Adrenal gland (tissue), 12 donors: Measurements from ENCODE around the gene KCNG4. TPM values are rescaled to one million over a fixed set of nuclear protein-coding genes. Genes with fewer than 3 reads are reported as not detected.
A peak's percentile ranks its signal among the peaks of the same experiment; 100 is the strongest.

Experiments
- DNase-seq, 7 donors: peaks; one replicate each; pipeline ENCODE4 v3.0.0-alpha.2; 2019 to 2020
- H3K27ac ChIP-seq, 5 donors: fragments of 200-600 bp; sonication (generic) in 4 of 5; 1 replicate in 3 of 5; 2 replicates in 2 of 5; pipeline versions ENCODE4 v1.5.1 to v1.8.0; 2016 to 2020; ENCODE audit warnings: mild to moderate bottlenecking in 1 of 5
- H3K27me3 ChIP-seq: fragments of 200-600 bp; 2 replicates; pipeline ENCODE4 v1.8.0; 2021
- H3K36me3 ChIP-seq, 2 donors: fragments of 200-600 bp; replicated peaks in 1 of 2; 1 replicate in 1 of 2; 2 replicates in 1 of 2; pipeline versions ENCODE4 v1.5.1 to v1.8.0; 2018 to 2022
- H3K4me1 ChIP-seq, 2 donors: fragments of 200-600 bp; replicated peaks in 1 of 2; 1 replicate in 1 of 2; 2 replicates in 1 of 2; pipeline versions ENCODE4 v1.5.1 to v1.8.0; 2018 to 2021
- H3K4me3 ChIP-seq, 4 donors: fragments of 200-600 bp; sonication (generic) in 3 of 4; one replicate each; pipeline ENCODE4 v1.5.1; 2016 to 2018
- H3K9me3 ChIP-seq, 3 donors: fragments of 200-600 bp; sonication (generic) in 1 of 3; replicated peaks in 1 of 3; 1 replicate in 2 of 3; 2 replicates in 1 of 3; pipeline versions ENCODE4 v1.5.1 to v1.8.0; 2016 to 2021
- CTCF ChIP-seq, 6 experiments: fragments of 450-650 bp in 4 of 6; fragments of 200-600 bp in 2 of 6; sonication (generic) in 1 of 6; IDR thresholded peaks; 1 replicate in 5 of 6; 2 replicates in 1 of 6; pipeline versions ENCODE4 v1.5.1 to v1.8.0; 2016 to 2021; ENCODE audit warnings: antibody characterized with exemption in 6 of 6, mild to moderate bottlenecking in 2 of 6, moderate library complexity in 1 of 6
- POLR2A ChIP-seq, 2 donors: fragments of 450-650 bp; IDR thresholded peaks; one replicate each; pipeline ENCODE4 v1.6.1; 2017; ENCODE audit warnings: antibody characterized with exemption in 2 of 2, mild to moderate bottlenecking in 2 of 2, moderate library complexity in 1 of 2
- WGBS, 4 donors: extraction: QIAGEN DNeasy Blood & Tissue Kit in 2 of 4; methylation state at CpG; one replicate each; pipeline versions ENCODE4 v1.1.5 to v1.1.7; 2013 to 2017; 5-methylcytosine and 5-hydroxymethylcytosine counted together
- intact Hi-C, 2 donors: fragments of 100-400 bp; cut with DNase I; formaldehyde crosslinking; loops; one replicate each; pipeline versions ENCODE4 v1.14.1 to v1.15.0; 2022 to 2023
- polyA plus RNA-seq, 3 donors: library from polyadenylated mRNA; stranded (reverse); fragments of 200-250 nt in 2 of 3; fragments of 350-450 nt in 1 of 3; fragmentation: Illumina TruSeq in 1 of 3; extraction: RNeasy Lipid Tissue Mini Kit (QIAGEN cat#74804) in 1 of 3; gene quantifications; one replicate each; pipeline ENCODE4 v1.2.3, GENCODE V29; 2013 to 2014
- total RNA-seq, 9 donors: library from RNA; depleted of rRNA in 4 of 9; stranded (reverse); fragments of >200 nt in 4 of 9; fragments of 120-200 nt in 1 of 9; fragmentation: NEBNext Ultra II Directional in 1 of 9; extraction: Animal tissue kit (Norgen Biotek cat#: 25700) in 1 of 9; gene quantifications; one replicate each; pipeline versions ENCODE4 v1.1.0 to v1.2.4, GENCODE V29; 2013 to 2023
- donor health status: healthy with polysubstance abuse.
- donor health status: Bipolar disorder and iron deficiency.
- donor health status: DM: yes; HTN: yes; CAD: no.
- donor health status: DM: no; HTN: no; CAD: no.
- donor health status: DM: no; HTN: no; CAD: no.
- donor health status: DM: yes; HTN: yes; CAD: no.

KCNG4 gene
- total and polyA plus RNA-seq, 12 donors = under 0.01 to 1.3 (median 0.36) TPM; not detected in 4

- H3K27ac ChIP-seq = no peak overlapping the region
- no peaks in the 10 kb centered on the region for H3K9me3 ChIP-seq
- no peaks in the 10 kb centered on the region for H3K4me1 ChIP-seq
- DNase-seq = no peak
- H3K27me3 ChIP-seq = no peaks in the 10 kb centered on the region
- H3K36me3 ChIP-seq = no peaks in the 10 kb centered on the region
- TF ChIP-seq POLR2A (IDR thresholded peaks at IDR 0.05) (no peak), CTCF (IDR thresholded peaks at IDR 0.05) (no peak)
- intact Hi-C loops = loop anchor here in 1 of 2 donors (2.0 kb wide), 1 partner anchor 208 kb away; no protein-coding TSS in a partner anchor
- WGBS, 4 donors = 60 to 66% (median 65%) methylated on average over 6 of the region's 6 CpGs
- no peak overlapping the region for H3K4me3 ChIP-seq
Observed at GRCh38 chr16:84278968-84279367, 39.2 kb upstream of the KCNG4 start.

GRCh38 chr16:84278333-84278732 lies 38.5 kb upstream of the KCNG4 start:
- Histone ChIP-seq H3K27ac (no peak overlapping the region), H3K9me3 (no peaks in the 10 kb centered on the region), H3K27me3 (no peaks in the 10 kb centered on the region), H3K36me3 (no peaks in the 10 kb centered on the region), H3K4me1 (no peaks in the 10 kb centered on the region), H3K4me3 (no peak overlapping the region)
- intact Hi-C loops = loop anchor here in 1 of 2 donors (2.0 kb wide), 1 partner anchor 208 kb away; no protein-coding TSS in a partner anchor
- DNase-seq = no peak
- TF ChIP-seq POLR2A (IDR thresholded peaks at IDR 0.05) (no peak), CTCF (IDR thresholded peaks at IDR 0.05) (no peak)
- 84 to 94% (median 91%) methylated on average over 11 to 12 of the region's 12 CpGs for WGBS, 4 donors

- H3K27me3 ChIP-seq = no peaks in the 10 kb centered on the region
- H3K36me3 ChIP-seq = no peaks in the 10 kb centered on the region
- no peaks in the 10 kb centered on the region for H3K9me3 ChIP-seq
- TF ChIP-seq POLR2A (IDR thresholded peaks at IDR 0.05) = no peak
- peak; percentile 72 to 84 (median 78) for TF ChIP-seq CTCF (IDR thresholded peaks at IDR 0.05)
- H3K4me3 ChIP-seq = no peak overlapping the region
- 32 to 37% (median 35%) methylated on average over 10 of the region's 10 CpGs for WGBS, 4 donors
- DNase-seq = peak; percentile 39 to 75 (median 62)
- no peak overlapping the region for H3K27ac ChIP-seq
- intact Hi-C loops = no loop called here
- no peaks in the 10 kb centered on the region for H3K4me1 ChIP-seq
Observed at GRCh38 chr16:84277244-84277823, 37.5 kb upstream of the KCNG4 start.

- Histone ChIP-seq H3K27ac (no peak overlapping the region), H3K36me3 (no peaks in the 10 kb centered on the region), H3K9me3 (no peaks in the 10 kb centered on the region), H3K27me3 (no peaks in the 10 kb centered on the region), H3K4me3 (no peak overlapping the region), H3K4me1 (no peaks in the 10 kb centered on the region)
- intact Hi-C loops = no loop called here
- whole genome bisulfite sequencing, 4 donors = 74 to 87% (median 80%) methylated on average over 6 of the region's 6 CpGs
- DNase-seq = no peak
- TF ChIP-seq CTCF (IDR thresholded peaks at IDR 0.05) (no peak), POLR2A (IDR thresholded peaks at IDR 0.05) (no peak)
Observed at GRCh38 chr16:84275585-84276151, 35.9 kb upstream of the KCNG4 start.
